Neural cell (in vitro differentiated cells): Measurements from ENCODE around the gene CABCOCO1. TPM values are rescaled to one million over a fixed set of nuclear protein-coding genes. Genes with fewer than 3 reads are reported as not detected.
"Not testable (repeated sequence)": the region's sequence is repeated elsewhere in the genome, so short reads cannot be mapped to it uniquely, and the experiment has no call there.

ENCODE experiments used
- H2AFZ ChIP-seq: fragments of 200-600, 300-800 bp; sonication (generic), shearing (Covaris generic); 2 replicates; pipeline ENCODE4 v1.6.0; 2014; ENCODE audit warnings: low read depth, mild to moderate bottlenecking, antibody characterized with exemption, low read length, moderate library complexity
- H3F3A ChIP-seq: fragments of 200-600 bp; shearing (Covaris generic); 2 replicates; pipeline ENCODE4 v1.6.1; 2016; ENCODE audit warnings: mild to moderate bottlenecking, moderate library complexity, mixed read lengths, antibody characterized with exemption, low read length; ENCODE audit not compliant: insufficient read depth, poor library complexity, severe bottlenecking
- H3K27ac ChIP-seq: fragments of 200-600, 300-800 bp; sonication (generic), shearing (Covaris generic); 2 replicates; pipeline ENCODE4 v1.5.1; 2014; ENCODE audit warnings: mild to moderate bottlenecking, low read length, moderate library complexity
- H3K27me3 ChIP-seq: fragments of 300-800, 200-600 bp; sonication (generic), shearing (Covaris generic); 2 replicates; pipeline ENCODE4 v1.6.0; 2014; ENCODE audit warnings: mild to moderate bottlenecking, low read depth, low read length, moderate library complexity; ENCODE audit not compliant: insufficient read depth
- H3K36me3 ChIP-seq: fragments of 300-800, 200-600 bp; sonication (generic), shearing (Covaris generic); 2 replicates; pipeline ENCODE4 v1.5.1; 2014; ENCODE audit warnings: mild to moderate bottlenecking, antibody characterized with exemption, low read length, moderate library complexity; ENCODE audit not compliant: insufficient read depth
- H3K4me2 ChIP-seq: fragments of 300-800, 200-600 bp; sonication (generic), shearing (Covaris generic); 2 replicates; pipeline ENCODE4 v1.6.0; 2014; ENCODE audit warnings: mild to moderate bottlenecking, low read length
- H3K4me3 ChIP-seq: fragments of 300-800, 200-600 bp; sonication (generic), shearing (Covaris generic); 2 replicates; pipeline ENCODE4 v1.5.1; 2014; ENCODE audit warnings: mild to moderate bottlenecking, low read length, moderate library complexity
- H3K79me2 ChIP-seq: fragments of 200-600 bp; shearing (Covaris generic); replicated peaks from 2 replicates; pipeline ENCODE4 v1.6.0; 2014; ENCODE audit warnings: mild to moderate bottlenecking, low read length, moderate library complexity; ENCODE audit not compliant: insufficient read depth
- H3K9ac ChIP-seq: fragments of 300-800, 200-600 bp; sonication (generic), shearing (Covaris generic); 2 replicates; pipeline ENCODE4 v1.6.1; 2016; ENCODE audit warnings: mild to moderate bottlenecking, low read length, mixed read lengths
- H3K9me2 ChIP-seq: fragments of 200-600 bp; shearing (Covaris generic); 2 replicates; pipeline ENCODE4 v1.6.1; 2016; ENCODE audit warnings: mild to moderate bottlenecking, low read length, mixed read lengths; ENCODE audit not compliant: insufficient read depth
- H3K9me3 ChIP-seq: fragments of 200-600, 300-800 bp; sonication (generic), shearing (Covaris generic); 2 replicates; pipeline ENCODE4 v1.6.1; 2016; ENCODE audit warnings: mild to moderate bottlenecking, mixed run types, low read length, moderate library complexity, mixed read lengths
- H4K20me1 ChIP-seq: fragments of 200-600 bp; shearing (Covaris generic); 2 replicates; pipeline ENCODE4 v1.6.1; 2016; ENCODE audit warnings: mild to moderate bottlenecking, mixed run types; ENCODE audit not compliant: insufficient read depth
- EP300 ChIP-seq: fragments of 450-650 bp; conservative IDR thresholded peaks from 2 replicates; pipeline ENCODE4 v1.6.1; 2014; ENCODE audit warnings: antibody characterized with exemption, mild to moderate bottlenecking, moderate library complexity; ENCODE audit not compliant: poor library complexity, severe bottlenecking
- EZH2 ChIP-seq: fragments of 200-600, 300-800 bp; shearing (Covaris generic), sonication (generic); IDR thresholded peaks from 2 replicates; pipeline ENCODE4 v1.6.1; 2014; ENCODE audit warnings: antibody characterized with exemption, low read length, borderline replicate concordance, mild to moderate bottlenecking; ENCODE audit not compliant: insufficient read depth, poor library complexity, severe bottlenecking
- MXI1 ChIP-seq: fragments of 450-650 bp; conservative IDR thresholded peaks from 2 replicates; pipeline ENCODE4 v1.6.1; 2014; ENCODE audit warnings: antibody characterized with exemption, mild to moderate bottlenecking; ENCODE audit not compliant: poor library complexity, severe bottlenecking
- POLR2AphosphoS5 ChIP-seq: IDR thresholded peaks from 2 replicates; pipeline ENCODE4 v1.6.1; 2012
- RAD21 ChIP-seq: fragments of 450-650 bp; conservative IDR thresholded peaks from 2 replicates; pipeline ENCODE4 v1.6.1; 2014; ENCODE audit warnings: antibody characterized with exemption, mild to moderate bottlenecking, moderate library complexity
- SMC3 ChIP-seq: fragments of 450-650 bp; conservative IDR thresholded peaks from 2 replicates; pipeline ENCODE4 v1.6.1; 2014; ENCODE audit warnings: antibody characterized with exemption, mild to moderate bottlenecking, moderate library complexity; ENCODE audit not compliant: poor library complexity
- TAF1 ChIP-seq: IDR thresholded peaks from 2 replicates; pipeline ENCODE4 v1.6.1; 2012; ENCODE audit warnings: low read depth
- polyA plus RNA-seq: library from polyadenylated mRNA; depleted of rRNA; stranded (reverse); fragments of >200 nt; gene quantifications from 2 replicates; pipeline ENCODE4 v1.2.3, GENCODE V29; 2014
- TF ChIP-seq, protein P1 (sequence below): fragments of 450-650 bp; IDR thresholded peaks from 2 replicates; pipeline ENCODE4 v1.5.1; 2014; ENCODE audit warnings: antibody characterized with exemption, mild to moderate bottlenecking, moderate library complexity; ENCODE audit not compliant: poor library complexity, severe bottlenecking
- TF ChIP-seq, protein P2 (sequence below): IDR thresholded peaks from 2 replicates; pipeline ENCODE4 v1.6.1; 2012; ENCODE audit warnings: borderline replicate concordance

Gene CABCOCO1
- polyA plus RNA-seq, 1 donor from 2014 or later, result 0.31 TPM

DNA sequence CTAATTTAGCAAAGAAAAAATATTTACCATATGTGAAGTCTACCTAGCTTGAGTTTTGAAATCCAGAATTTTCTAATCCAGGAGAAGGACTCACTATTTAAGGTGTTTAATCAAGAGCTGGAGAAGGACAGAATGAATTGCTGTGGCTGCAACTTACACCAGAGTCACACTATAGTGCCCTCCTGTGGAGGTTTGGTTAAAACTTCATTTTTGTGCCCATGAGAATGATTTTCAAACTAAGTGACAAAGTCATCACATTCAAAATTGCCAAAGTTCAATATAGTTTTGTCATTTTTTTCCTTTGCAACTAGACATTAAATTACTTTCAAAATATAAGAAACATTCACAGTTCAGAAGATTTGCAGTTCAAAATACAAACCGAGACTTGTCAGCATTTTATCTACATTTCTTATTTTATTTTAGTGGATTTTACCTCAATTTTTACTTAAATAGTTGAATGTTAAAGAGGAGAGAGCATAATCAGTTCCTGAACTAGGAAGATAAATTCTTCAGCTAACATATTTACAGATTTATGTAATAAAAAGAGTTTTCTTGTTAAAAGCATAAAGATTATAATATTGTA is 70.7 kb downstream of the CABCOCO1 start:
- H3K9ac ChIP-seq, result no peak overlapping the region
- no peaks in the 10 kb centered on the region for H3K36me3 ChIP-seq
- no peak overlapping the region for H3K27ac ChIP-seq
- TF ChIP-seq, protein P1, sequence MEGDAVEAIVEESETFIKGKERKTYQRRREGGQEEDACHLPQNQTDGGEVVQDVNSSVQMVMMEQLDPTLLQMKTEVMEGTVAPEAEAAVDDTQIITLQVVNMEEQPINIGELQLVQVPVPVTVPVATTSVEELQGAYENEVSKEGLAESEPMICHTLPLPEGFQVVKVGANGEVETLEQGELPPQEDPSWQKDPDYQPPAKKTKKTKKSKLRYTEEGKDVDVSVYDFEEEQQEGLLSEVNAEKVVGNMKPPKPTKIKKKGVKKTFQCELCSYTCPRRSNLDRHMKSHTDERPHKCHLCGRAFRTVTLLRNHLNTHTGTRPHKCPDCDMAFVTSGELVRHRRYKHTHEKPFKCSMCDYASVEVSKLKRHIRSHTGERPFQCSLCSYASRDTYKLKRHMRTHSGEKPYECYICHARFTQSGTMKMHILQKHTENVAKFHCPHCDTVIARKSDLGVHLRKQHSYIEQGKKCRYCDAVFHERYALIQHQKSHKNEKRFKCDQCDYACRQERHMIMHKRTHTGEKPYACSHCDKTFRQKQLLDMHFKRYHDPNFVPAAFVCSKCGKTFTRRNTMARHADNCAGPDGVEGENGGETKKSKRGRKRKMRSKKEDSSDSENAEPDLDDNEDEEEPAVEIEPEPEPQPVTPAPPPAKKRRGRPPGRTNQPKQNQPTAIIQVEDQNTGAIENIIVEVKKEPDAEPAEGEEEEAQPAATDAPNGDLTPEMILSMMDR, result peak; percentile 71
- TF ChIP-seq SMC3 (peak; percentile 78), RAD21 (peak; percentile 74), POLR2AphosphoS5 (no peak)
- no peaks in the 10 kb centered on the region for H3K9me3 ChIP-seq
- H3K79me2 ChIP-seq, result no peaks in the 10 kb centered on the region
- H3K9me2 ChIP-seq, result no peaks in the 10 kb centered on the region
- H3K4me2 ChIP-seq, result no peak overlapping the region
- H2AFZ ChIP-seq, result no peak overlapping the region
- H3F3A ChIP-seq, result no peaks in the 10 kb centered on the region
- H3K27me3 ChIP-seq, result no peaks in the 10 kb centered on the region
- no peaks in the 10 kb centered on the region for H4K20me1 ChIP-seq
- no peak overlapping the region for H3K4me3 ChIP-seq

DNA sequence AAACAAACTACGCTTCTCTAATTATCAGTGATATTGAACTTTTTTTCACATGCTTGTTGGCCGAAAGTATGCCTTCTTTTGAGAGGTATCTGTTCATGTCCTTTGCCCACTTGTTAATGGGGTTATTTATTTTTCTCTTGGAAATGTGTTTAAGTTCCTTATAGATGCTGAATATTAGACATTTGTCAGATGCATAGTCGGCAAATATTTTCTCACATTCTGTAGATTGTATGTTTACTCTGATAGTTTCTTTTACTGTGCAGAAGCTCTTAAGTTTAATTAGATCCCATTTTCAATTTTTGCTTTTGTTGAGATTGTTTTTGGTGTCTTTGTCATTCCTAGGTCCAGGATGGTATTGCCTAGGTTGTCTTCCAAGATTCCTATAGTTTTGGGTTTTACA is 73.2 kb downstream of the CABCOCO1 start:
- Histone ChIP-seq H3K9me3 (no peaks in the 10 kb centered on the region), H3K4me2 (no peak overlapping the region)

DNA sequence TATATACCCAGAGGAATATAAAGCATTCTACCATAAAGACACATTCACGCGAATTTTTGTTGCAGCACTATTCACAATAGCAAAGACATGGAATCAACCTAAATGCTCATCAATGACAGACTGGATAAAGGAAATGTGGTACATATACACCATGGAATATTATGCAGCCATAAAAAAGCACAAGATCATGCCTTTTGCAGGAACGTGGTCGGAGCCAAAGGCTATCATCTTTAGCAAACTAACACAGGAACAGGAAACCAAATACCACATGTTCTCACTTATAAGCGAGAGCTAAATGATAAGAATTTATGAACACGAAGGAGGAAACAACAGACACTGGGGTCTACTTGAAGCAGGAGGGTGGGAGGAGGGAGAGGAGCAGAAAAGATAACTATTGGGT is 74.7 kb downstream of the CABCOCO1 start:
- not testable (repeated sequence) for H3K79me2 ChIP-seq, H3K4me2 ChIP-seq, H3K36me3 ChIP-seq, H3K9me2 ChIP-seq, H3K27me3 ChIP-seq, H3K4me3 ChIP-seq, H3K9ac ChIP-seq, H4K20me1 ChIP-seq, H3K27ac ChIP-seq, H3F3A ChIP-seq, H2AFZ ChIP-seq, H3K9me3 ChIP-seq

More for the DNA sequence above, 73.2 kb downstream of the CABCOCO1 start:
- no peak overlapping the region for H3K27ac ChIP-seq
- TF ChIP-seq, protein P1, result no peak
- TF ChIP-seq RAD21, result no peak
- no peak for TF ChIP-seq TAF1
- no peak for TF ChIP-seq SMC3
- TF ChIP-seq EZH2, result no peak
- TF ChIP-seq EP300, result no peak
- no peak for TF ChIP-seq MXI1
- no peak for TF ChIP-seq POLR2AphosphoS5
- TF ChIP-seq, protein P2, sequence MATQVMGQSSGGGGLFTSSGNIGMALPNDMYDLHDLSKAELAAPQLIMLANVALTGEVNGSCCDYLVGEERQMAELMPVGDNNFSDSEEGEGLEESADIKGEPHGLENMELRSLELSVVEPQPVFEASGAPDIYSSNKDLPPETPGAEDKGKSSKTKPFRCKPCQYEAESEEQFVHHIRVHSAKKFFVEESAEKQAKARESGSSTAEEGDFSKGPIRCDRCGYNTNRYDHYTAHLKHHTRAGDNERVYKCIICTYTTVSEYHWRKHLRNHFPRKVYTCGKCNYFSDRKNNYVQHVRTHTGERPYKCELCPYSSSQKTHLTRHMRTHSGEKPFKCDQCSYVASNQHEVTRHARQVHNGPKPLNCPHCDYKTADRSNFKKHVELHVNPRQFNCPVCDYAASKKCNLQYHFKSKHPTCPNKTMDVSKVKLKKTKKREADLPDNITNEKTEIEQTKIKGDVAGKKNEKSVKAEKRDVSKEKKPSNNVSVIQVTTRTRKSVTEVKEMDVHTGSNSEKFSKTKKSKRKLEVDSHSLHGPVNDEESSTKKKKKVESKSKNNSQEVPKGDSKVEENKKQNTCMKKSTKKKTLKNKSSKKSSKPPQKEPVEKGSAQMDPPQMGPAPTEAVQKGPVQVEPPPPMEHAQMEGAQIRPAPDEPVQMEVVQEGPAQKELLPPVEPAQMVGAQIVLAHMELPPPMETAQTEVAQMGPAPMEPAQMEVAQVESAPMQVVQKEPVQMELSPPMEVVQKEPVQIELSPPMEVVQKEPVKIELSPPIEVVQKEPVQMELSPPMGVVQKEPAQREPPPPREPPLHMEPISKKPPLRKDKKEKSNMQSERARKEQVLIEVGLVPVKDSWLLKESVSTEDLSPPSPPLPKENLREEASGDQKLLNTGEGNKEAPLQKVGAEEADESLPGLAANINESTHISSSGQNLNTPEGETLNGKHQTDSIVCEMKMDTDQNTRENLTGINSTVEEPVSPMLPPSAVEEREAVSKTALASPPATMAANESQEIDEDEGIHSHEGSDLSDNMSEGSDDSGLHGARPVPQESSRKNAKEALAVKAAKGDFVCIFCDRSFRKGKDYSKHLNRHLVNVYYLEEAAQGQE, result no peak
- no peak overlapping the region for H3K4me3 ChIP-seq
- H3K9me2 ChIP-seq, result no peaks in the 10 kb centered on the region
- no peak overlapping the region for H3K9ac ChIP-seq
- no peaks in the 10 kb centered on the region for H3K79me2 ChIP-seq
- H2AFZ ChIP-seq, result no peak overlapping the region
- H3K36me3 ChIP-seq, result no peaks in the 10 kb centered on the region
- H3K27me3 ChIP-seq, result no peaks in the 10 kb centered on the region
- H4K20me1 ChIP-seq, result no peaks in the 10 kb centered on the region
- no peaks in the 10 kb centered on the region for H3F3A ChIP-seq
